WTC11 (cell line): ENCODE data around the gene FXYD3.

Source experiments
- CREB1 ChIP-seq: sonication (generic); formaldehyde crosslinking; IDR thresholded peaks from 2 replicates; pipeline ENCODE4 v1.8.0; 2023; ENCODE audit warnings: mild to moderate bottlenecking, missing genetic modification reagents
- FOXJ3 ChIP-seq: sonication (generic); formaldehyde crosslinking; IDR thresholded peaks from 2 replicates; pipeline ENCODE4 v1.9.0; 2021; ENCODE audit warnings: missing genetic modification reagents, mild to moderate bottlenecking, borderline replicate concordance
- JUN ChIP-seq: sonication (generic); formaldehyde crosslinking; IDR thresholded peaks from 2 replicates; pipeline ENCODE4 v1.8.0; 2023; ENCODE audit warnings: mild to moderate bottlenecking, missing genetic modification reagents
- NR2C2 ChIP-seq: sonication (generic); formaldehyde crosslinking; IDR thresholded peaks from 2 replicates; pipeline ENCODE4 v1.8.0; 2022; ENCODE audit warnings: mild to moderate bottlenecking, missing genetic modification reagents
- SMAD3 ChIP-seq: sonication (generic); formaldehyde crosslinking; IDR thresholded peaks from 2 replicates; pipeline ENCODE4 v1.8.0; 2022; ENCODE audit warnings: missing genetic modification reagents, mild to moderate bottlenecking, borderline replicate concordance
- ZBTB21 ChIP-seq: sonication (generic); formaldehyde crosslinking; IDR thresholded peaks from 2 replicates; pipeline ENCODE4 v1.8.1; 2023; ENCODE audit warnings: mild to moderate bottlenecking, missing genetic modification reagents, borderline replicate concordance
- ZNF423 ChIP-seq: fragments of 250-450 bp; sonication (Bioruptor Pico); IDR thresholded peaks from 2 replicates; pipeline ENCODE4 v2.1.2; 2022; ENCODE audit warnings: mild to moderate bottlenecking, moderate library complexity
- TF ChIP-seq, protein P1 (sequence below): fragments of 200-600 bp; IDR thresholded peaks from 2 replicates; pipeline ENCODE4 v1.8.0; 2022; ENCODE audit warnings: antibody characterized with exemption
- TF ChIP-seq, protein P2 (sequence below): sonication (generic); formaldehyde crosslinking; IDR thresholded peaks from 2 replicates; pipeline ENCODE4 v1.8.0; 2022; ENCODE audit warnings: missing genetic modification reagents
- TF ChIP-seq, protein P3 (sequence below): sonication (generic); formaldehyde crosslinking; IDR thresholded peaks from 2 replicates; pipeline ENCODE4 v1.8.0; 2022; ENCODE audit warnings: mild to moderate bottlenecking, missing genetic modification reagents
- TF ChIP-seq, protein P4 (sequence below): sonication (generic); formaldehyde crosslinking; IDR thresholded peaks from 2 replicates; pipeline ENCODE4 v1.8.1; 2023; ENCODE audit warnings: mild to moderate bottlenecking, moderate library complexity, missing genetic modification reagents
- TF ChIP-seq, protein P5 (sequence below): sonication (generic); formaldehyde crosslinking; IDR thresholded peaks from 2 replicates; pipeline ENCODE4 v1.8.1; 2023; ENCODE audit warnings: mild to moderate bottlenecking, missing genetic modification reagents
- TF ChIP-seq, protein P6 (sequence below): sonication (generic); formaldehyde crosslinking; IDR thresholded peaks from 2 replicates; pipeline ENCODE4 v1.8.0; 2023; ENCODE audit warnings: missing genetic modification reagents
- TF ChIP-seq, protein P7 (sequence below): sonication (generic); formaldehyde crosslinking; IDR thresholded peaks from 2 replicates; pipeline ENCODE4 v1.8.0; 2022; ENCODE audit warnings: mild to moderate bottlenecking, missing genetic modification reagents

DNA sequence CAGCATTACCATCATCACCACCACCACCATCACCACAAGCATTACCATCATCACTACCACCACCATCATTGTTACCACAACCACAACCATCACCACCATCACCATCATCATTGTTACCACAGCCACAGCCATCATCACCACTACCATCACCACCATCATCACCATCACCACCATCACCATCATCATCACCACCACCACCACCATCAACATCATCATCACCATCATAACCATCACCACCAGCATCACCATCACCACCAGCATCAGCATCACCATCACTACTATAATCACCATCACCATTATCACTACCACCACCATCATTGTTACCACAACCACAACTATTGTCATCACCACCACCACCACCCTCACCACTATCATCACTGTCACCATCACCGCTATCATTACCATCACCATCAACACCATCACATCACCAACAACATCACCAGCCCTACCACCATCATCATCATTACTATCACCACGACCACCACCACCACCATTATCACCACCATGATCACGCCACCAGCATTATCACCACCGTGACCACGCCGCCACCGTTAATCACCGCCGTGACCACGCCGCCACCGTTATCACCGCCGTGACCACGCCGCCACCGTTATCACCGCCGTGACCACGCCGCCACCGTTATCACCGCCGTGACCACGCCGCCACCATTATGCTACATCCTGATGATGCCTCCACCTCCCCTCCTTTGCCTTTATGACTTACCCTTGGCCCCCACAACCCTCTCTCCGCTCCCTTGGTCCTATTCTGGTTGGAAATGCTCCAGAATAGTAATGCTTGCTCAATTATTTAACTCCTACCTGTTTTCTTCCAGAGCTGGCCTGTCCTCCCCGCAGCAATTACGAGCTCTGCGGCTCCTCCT lies 10.0 kb upstream of the FXYD3 start:
- TF ChIP-seq, protein P1, sequence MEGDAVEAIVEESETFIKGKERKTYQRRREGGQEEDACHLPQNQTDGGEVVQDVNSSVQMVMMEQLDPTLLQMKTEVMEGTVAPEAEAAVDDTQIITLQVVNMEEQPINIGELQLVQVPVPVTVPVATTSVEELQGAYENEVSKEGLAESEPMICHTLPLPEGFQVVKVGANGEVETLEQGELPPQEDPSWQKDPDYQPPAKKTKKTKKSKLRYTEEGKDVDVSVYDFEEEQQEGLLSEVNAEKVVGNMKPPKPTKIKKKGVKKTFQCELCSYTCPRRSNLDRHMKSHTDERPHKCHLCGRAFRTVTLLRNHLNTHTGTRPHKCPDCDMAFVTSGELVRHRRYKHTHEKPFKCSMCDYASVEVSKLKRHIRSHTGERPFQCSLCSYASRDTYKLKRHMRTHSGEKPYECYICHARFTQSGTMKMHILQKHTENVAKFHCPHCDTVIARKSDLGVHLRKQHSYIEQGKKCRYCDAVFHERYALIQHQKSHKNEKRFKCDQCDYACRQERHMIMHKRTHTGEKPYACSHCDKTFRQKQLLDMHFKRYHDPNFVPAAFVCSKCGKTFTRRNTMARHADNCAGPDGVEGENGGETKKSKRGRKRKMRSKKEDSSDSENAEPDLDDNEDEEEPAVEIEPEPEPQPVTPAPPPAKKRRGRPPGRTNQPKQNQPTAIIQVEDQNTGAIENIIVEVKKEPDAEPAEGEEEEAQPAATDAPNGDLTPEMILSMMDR, result no peak
- TF ChIP-seq ZBTB21 (CRISPR knock-in tag) (no peak), SMAD3 (no peak), FOXJ3 (no peak), ZNF423 (no peak), CREB1 (CRISPR knock-in tag) (no peak), NR2C2 (CRISPR knock-in tag) (no peak), JUN (CRISPR knock-in tag) (no peak)
- TF ChIP-seq, protein P2, sequence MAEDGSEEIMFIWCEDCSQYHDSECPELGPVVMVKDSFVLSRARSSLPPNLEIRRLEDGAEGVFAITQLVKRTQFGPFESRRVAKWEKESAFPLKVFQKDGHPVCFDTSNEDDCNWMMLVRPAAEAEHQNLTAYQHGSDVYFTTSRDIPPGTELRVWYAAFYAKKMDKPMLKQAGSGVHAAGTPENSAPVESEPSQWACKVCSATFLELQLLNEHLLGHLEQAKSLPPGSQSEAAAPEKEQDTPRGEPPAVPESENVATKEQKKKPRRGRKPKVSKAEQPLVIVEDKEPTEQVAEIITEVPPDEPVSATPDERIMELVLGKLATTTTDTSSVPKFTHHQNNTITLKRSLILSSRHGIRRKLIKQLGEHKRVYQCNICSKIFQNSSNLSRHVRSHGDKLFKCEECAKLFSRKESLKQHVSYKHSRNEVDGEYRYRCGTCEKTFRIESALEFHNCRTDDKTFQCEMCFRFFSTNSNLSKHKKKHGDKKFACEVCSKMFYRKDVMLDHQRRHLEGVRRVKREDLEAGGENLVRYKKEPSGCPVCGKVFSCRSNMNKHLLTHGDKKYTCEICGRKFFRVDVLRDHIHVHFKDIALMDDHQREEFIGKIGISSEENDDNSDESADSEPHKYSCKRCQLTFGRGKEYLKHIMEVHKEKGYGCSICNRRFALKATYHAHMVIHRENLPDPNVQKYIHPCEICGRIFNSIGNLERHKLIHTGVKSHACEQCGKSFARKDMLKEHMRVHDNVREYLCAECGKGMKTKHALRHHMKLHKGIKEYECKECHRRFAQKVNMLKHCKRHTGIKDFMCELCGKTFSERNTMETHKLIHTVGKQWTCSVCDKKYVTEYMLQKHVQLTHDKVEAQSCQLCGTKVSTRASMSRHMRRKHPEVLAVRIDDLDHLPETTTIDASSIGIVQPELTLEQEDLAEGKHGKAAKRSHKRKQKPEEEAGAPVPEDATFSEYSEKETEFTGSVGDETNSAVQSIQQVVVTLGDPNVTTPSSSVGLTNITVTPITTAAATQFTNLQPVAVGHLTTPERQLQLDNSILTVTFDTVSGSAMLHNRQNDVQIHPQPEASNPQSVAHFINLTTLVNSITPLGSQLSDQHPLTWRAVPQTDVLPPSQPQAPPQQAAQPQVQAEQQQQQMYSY, result no peak
- TF ChIP-seq, protein P3, sequence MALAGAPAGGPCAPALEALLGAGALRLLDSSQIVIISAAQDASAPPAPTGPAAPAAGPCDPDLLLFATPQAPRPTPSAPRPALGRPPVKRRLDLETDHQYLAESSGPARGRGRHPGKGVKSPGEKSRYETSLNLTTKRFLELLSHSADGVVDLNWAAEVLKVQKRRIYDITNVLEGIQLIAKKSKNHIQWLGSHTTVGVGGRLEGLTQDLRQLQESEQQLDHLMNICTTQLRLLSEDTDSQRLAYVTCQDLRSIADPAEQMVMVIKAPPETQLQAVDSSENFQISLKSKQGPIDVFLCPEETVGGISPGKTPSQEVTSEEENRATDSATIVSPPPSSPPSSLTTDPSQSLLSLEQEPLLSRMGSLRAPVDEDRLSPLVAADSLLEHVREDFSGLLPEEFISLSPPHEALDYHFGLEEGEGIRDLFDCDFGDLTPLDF, result no peak
- TF ChIP-seq, protein P4, sequence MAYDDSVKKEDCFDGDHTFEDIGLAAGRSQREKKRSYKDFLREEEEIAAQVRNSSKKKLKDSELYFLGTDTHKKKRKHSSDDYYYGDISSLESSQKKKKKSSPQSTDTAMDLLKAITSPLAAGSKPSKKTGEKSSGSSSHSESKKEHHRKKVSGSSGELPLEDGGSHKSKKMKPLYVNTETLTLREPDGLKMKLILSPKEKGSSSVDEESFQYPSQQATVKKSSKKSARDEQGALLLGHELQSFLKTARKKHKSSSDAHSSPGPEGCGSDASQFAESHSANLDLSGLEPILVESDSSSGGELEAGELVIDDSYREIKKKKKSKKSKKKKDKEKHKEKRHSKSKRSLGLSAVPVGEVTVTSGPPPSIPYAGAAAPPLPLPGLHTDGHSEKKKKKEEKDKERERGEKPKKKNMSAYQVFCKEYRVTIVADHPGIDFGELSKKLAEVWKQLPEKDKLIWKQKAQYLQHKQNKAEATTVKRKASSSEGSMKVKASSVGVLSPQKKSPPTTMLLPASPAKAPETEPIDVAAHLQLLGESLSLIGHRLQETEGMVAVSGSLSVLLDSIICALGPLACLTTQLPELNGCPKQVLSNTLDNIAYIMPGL (CRISPR knock-in tag), result no peak
- TF ChIP-seq, protein P5, sequence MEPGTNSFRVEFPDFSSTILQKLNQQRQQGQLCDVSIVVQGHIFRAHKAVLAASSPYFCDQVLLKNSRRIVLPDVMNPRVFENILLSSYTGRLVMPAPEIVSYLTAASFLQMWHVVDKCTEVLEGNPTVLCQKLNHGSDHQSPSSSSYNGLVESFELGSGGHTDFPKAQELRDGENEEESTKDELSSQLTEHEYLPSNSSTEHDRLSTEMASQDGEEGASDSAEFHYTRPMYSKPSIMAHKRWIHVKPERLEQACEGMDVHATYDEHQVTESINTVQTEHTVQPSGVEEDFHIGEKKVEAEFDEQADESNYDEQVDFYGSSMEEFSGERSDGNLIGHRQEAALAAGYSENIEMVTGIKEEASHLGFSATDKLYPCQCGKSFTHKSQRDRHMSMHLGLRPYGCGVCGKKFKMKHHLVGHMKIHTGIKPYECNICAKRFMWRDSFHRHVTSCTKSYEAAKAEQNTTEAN, result no peak
- TF ChIP-seq, protein P6, sequence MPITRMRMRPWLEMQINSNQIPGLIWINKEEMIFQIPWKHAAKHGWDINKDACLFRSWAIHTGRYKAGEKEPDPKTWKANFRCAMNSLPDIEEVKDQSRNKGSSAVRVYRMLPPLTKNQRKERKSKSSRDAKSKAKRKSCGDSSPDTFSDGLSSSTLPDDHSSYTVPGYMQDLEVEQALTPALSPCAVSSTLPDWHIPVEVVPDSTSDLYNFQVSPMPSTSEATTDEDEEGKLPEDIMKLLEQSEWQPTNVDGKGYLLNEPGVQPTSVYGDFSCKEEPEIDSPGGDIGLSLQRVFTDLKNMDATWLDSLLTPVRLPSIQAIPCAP, result no peak
- TF ChIP-seq, protein P7, sequence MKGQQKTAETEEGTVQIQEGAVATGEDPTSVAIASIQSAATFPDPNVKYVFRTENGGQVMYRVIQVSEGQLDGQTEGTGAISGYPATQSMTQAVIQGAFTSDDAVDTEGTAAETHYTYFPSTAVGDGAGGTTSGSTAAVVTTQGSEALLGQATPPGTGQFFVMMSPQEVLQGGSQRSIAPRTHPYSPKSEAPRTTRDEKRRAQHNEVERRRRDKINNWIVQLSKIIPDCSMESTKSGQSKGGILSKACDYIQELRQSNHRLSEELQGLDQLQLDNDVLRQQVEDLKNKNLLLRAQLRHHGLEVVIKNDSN (CRISPR knock-in tag), result no peak
